ENCODE data around the gene DEFB108B.
A peak's percentile ranks its signal among the peaks of the same experiment; 100 is the strongest.
"Not testable (repeated sequence)": the region's sequence is repeated elsewhere in the genome, so short reads cannot be mapped to it uniquely, and the experiment has no call there.

DEFB108B gene

GRCh38 chr11:71832811-71833210 is at the start of gene DEFB108B:
Gene DEFB108B (plus strand): TSS chr11:71833200. CDS start chr11:71833200, 0 bp downstream.
- not testable (repeated sequence) for DNase-seq (ENCODE audit: low read depth)

GRCh38 chr11:71786114-71786847 is 46.7 kb upstream of the DEFB108B start:
- DNase-seq (ENCODE audit: low read depth) = not testable (repeated sequence)

- peak; percentile 98 for DNase-seq (ENCODE audit: low read depth)
These were observed 46.2 kb upstream of the DEFB108B start for GRCh38 chr11:71786848-71787097.

GRCh38 chr11:71787098-71787823 is 45.7 kb upstream of the DEFB108B start:
- peak; percentile 79 for DNase-seq (ENCODE audit: low read depth)

GRCh38 chr11:71787824-71788454 is 45.1 kb upstream of the DEFB108B start:
- DNase-seq (ENCODE audit: low read depth) = peak; percentile 14

GRCh38 chr11:71789444-71790196 is 43.4 kb upstream of the DEFB108B start:
- not testable (repeated sequence) for DNase-seq (ENCODE audit: low read depth)

- not testable (repeated sequence) for DNase-seq (ENCODE audit: low read depth)
These were observed 41.9 kb upstream of the DEFB108B start for GRCh38 chr11:71791111-71791510.

GRCh38 chr11:71792621-71793235 is 40.3 kb upstream of the DEFB108B start:
- DNase-seq (ENCODE audit: low read depth) = peak; percentile 28

GRCh38 chr11:71794386-71795040 is 38.5 kb upstream of the DEFB108B start:
- DNase-seq (ENCODE audit: low read depth) = not testable (repeated sequence)

GRCh38 chr11:71795236-71795635 is 37.8 kb upstream of the DEFB108B start:
- DNase-seq (ENCODE audit: low read depth) = not testable (repeated sequence)

GRCh38 chr11:71796016-71796415 is 37.0 kb upstream of the DEFB108B start:
- not testable (repeated sequence) for DNase-seq (ENCODE audit: low read depth)

- DNase-seq (ENCODE audit: low read depth) = not testable (repeated sequence)
These were observed 36.2 kb upstream of the DEFB108B start for GRCh38 chr11:71796781-71797180.

- DNase-seq (ENCODE audit: low read depth) = not testable (repeated sequence)
These were observed 33.4 kb upstream of the DEFB108B start for GRCh38 chr11:71799556-71800128.

- DNase-seq (ENCODE audit: low read depth) = peak; percentile 77
These were observed 32.6 kb upstream of the DEFB108B start for GRCh38 chr11:71800335-71800953.

GRCh38 chr11:71801026-71801425 is 32.0 kb upstream of the DEFB108B start:
- not testable (repeated sequence) for DNase-seq (ENCODE audit: low read depth)

- not testable (repeated sequence) for DNase-seq (ENCODE audit: low read depth)
These were observed 30.1 kb upstream of the DEFB108B start for GRCh38 chr11:71802874-71803273.

- DNase-seq (ENCODE audit: low read depth) = not testable (repeated sequence)
These were observed 28.6 kb upstream of the DEFB108B start for GRCh38 chr11:71804158-71804947.

GRCh38 chr11:71812529-71812928 is 20.5 kb upstream of the DEFB108B start:
- not testable (repeated sequence) for DNase-seq (ENCODE audit: low read depth)

Measured in activated T-cell treated with anti-CD3 and anti-CD28 coated beads for 24 hours (primary cell).